ENCODE measurements around the gene CCND2.
A peak's percentile ranks its signal among the peaks of the same experiment; 100 is the strongest.

DNA sequence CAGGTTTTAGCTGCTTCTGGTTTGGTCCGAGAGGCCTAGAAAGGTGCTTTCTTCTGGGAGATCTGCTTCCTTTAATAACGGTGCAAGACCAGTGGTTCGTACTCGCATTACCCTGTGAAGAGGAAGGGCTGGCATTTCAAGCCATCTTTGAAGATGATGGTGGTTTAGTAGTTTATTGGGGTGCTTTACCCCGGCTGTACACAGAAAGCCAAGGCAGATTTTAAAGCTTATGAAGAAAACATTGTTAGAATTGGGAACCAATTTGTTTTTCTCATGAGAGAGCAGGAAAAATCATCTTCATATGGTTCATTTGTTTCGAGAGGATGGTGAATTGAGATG is 3.6 kb downstream of the CCND2 start:
- TF ChIP-seq POLR2A (IDR thresholded peaks at IDR 0.05) = no peak
- TF ChIP-seq, protein P1, sequence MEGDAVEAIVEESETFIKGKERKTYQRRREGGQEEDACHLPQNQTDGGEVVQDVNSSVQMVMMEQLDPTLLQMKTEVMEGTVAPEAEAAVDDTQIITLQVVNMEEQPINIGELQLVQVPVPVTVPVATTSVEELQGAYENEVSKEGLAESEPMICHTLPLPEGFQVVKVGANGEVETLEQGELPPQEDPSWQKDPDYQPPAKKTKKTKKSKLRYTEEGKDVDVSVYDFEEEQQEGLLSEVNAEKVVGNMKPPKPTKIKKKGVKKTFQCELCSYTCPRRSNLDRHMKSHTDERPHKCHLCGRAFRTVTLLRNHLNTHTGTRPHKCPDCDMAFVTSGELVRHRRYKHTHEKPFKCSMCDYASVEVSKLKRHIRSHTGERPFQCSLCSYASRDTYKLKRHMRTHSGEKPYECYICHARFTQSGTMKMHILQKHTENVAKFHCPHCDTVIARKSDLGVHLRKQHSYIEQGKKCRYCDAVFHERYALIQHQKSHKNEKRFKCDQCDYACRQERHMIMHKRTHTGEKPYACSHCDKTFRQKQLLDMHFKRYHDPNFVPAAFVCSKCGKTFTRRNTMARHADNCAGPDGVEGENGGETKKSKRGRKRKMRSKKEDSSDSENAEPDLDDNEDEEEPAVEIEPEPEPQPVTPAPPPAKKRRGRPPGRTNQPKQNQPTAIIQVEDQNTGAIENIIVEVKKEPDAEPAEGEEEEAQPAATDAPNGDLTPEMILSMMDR (IDR thresholded peaks at IDR 0.05) = peak in 4 of 12 donors; percentile 2 to 25 (median 10)
